Measurements from ENCODE around the gene PDXK.

- no peak for TF ChIP-seq CTCF (IDR thresholded peaks at IDR 0.05; ENCODE audit: extremely low read depth in 1 of 2, insufficient read depth in 1 of 2, low read depth in 1 of 2, low read length in 2 of 2)
- TF ChIP-seq FOS (IDR thresholded peaks at IDR 0.05; ENCODE audit: borderline replicate concordance, insufficient read depth, low read length), result no peak
These were observed 8.0 kb downstream of the PDXK start for GRCh38 chr21:43726686-43727518.

Data from endothelial cell of umbilical vein (primary cell).